ENCODE measurements around the gene MCTS1. TPM values are rescaled to one million over a fixed set of nuclear protein-coding genes. Genes with fewer than 3 reads are reported as not detected.

MCTS1 gene
- total RNA-seq, 4 donors from 2014 or later, result 8.6 to 31.0 (median 22.7) TPM

DNA sequence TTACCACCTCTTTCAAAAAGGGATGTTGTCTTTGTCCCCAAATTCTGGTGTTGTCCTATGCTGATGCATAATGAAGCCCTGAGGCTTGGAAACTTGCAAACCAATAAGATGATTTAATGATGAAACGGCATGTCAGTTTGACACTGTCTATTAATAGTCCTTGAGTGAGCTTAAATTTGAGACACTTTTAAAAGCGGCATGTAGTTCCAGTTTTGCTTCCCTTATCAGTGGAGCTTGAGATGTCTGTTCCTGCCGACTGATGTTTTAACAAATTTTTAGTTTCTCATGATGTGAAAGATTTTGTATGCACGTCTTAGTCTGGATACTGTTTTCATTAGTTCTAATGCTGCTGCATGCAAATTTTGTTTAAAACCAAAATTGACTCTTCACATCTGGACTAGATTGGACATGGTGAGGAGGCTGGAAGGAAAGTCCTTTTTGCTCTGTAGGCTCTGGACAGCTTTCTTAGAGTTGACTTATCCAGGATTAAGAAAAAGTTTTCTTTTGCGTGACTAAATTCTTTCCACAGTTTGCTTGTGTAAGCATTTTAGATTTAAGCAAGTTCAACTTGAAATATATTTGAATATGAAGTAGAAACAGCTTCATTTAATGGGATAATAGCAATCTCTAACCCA is 14.2 kb downstream of the MCTS1 start:
- DNase-seq (ENCODE audit: low spot score in 2 of 2), result no peak

GRCh38 chrX:120625371-120625770 is 21.5 kb downstream of the MCTS1 start:
- Histone ChIP-seq H3K36me3 (peaks cover 0 to 6% (median 0%) of the 10 kb centered on the region in 3 donors), H3K27ac (no peak overlapping the region), H3K4me1 (peaks cover 0 to 10% (median 0%) of the 10 kb centered on the region in 4 donors), H3K4me3 (no peak overlapping the region), H3K27me3 (no peaks in the 10 kb centered on the region), H3K9me3 (no peaks in the 10 kb centered on the region)
- WGBS, 2 donors, result 57 to 75% methylated on average over 2 of the region's 2 CpGs
- TF ChIP-seq CTCF (IDR thresholded peaks at IDR 0.05) (no peak), EP300 (IDR thresholded peaks at IDR 0.05) (no peak), POLR2A (IDR thresholded peaks at IDR 0.05) (no peak)
- no peak for DNase-seq (ENCODE audit: low spot score in 2 of 2)

More for the DNA sequence above, 14.2 kb downstream of the MCTS1 start:
- peaks cover 0 to 15% (median 0%) of the 10 kb centered on the region in 3 donors for H3K36me3 ChIP-seq
- H3K27me3 ChIP-seq, result no peaks in the 10 kb centered on the region
- WGBS, 2 donors, result 75 to 80% methylated on average over 5 of the region's 5 CpGs
- no peak overlapping the region for H3K27ac ChIP-seq
- H3K9me3 ChIP-seq, result no peaks in the 10 kb centered on the region
- no peak overlapping the region for H3K4me3 ChIP-seq
- no peak for TF ChIP-seq EP300 (IDR thresholded peaks at IDR 0.05)
- no peak for TF ChIP-seq CTCF (IDR thresholded peaks at IDR 0.05)
- TF ChIP-seq POLR2A (IDR thresholded peaks at IDR 0.05), result no peak
- H3K4me1 ChIP-seq, result no peaks in the 10 kb centered on the region

GRCh38 chrX:120629667-120630537 is 26.0 kb downstream of the MCTS1 start, which contains the start of gene C1GALT1C1:
Gene C1GALT1C1 (minus strand): TSS chrX:120630054. CDS start chrX:120627166, 2,888 bp downstream.
- H3K27ac ChIP-seq, result peak within 1 kb of the TSS; percentile 65 to 88 (median 88)
- H3K4me1 ChIP-seq, result peaks cover 0 to 10% (median 0%) of the 10 kb centered on the region in 4 donors
- H3K4me3 ChIP-seq, result peak within 1 kb of the TSS; percentile 41 to 72 (median 64)
- DNase-seq (ENCODE audit: low spot score in 2 of 2), result peak; percentile 70 to 79
- no peaks in the 10 kb centered on the region for H3K9me3 ChIP-seq
- no peak for TF ChIP-seq CTCF (IDR thresholded peaks at IDR 0.05)
- peak in 1 of 2 donors; percentile 81 for TF ChIP-seq EP300 (IDR thresholded peaks at IDR 0.05)
- TF ChIP-seq POLR2A (IDR thresholded peaks at IDR 0.05), result peak in 1 of 2 donors; percentile 51
- no peaks in the 10 kb centered on the region for H3K36me3 ChIP-seq
- H3K27me3 ChIP-seq, result no peaks in the 10 kb centered on the region
- WGBS, 2 donors, result 0 to 46% methylated on average over 31 to 61 of the region's 68 CpGs

- no peak for DNase-seq (ENCODE audit: low spot score in 2 of 2)
- Histone ChIP-seq H3K27ac (no peak overlapping the region), H3K27me3 (no peaks in the 10 kb centered on the region), H3K4me1 (no peaks in the 10 kb centered on the region), H3K9me3 (no peaks in the 10 kb centered on the region), H3K36me3 (no peaks in the 10 kb centered on the region), H3K4me3 (no peak overlapping the region)
- TF ChIP-seq CTCF (IDR thresholded peaks at IDR 0.05), result no peak
- TF ChIP-seq EP300 (IDR thresholded peaks at IDR 0.05), result no peak
- no peak for TF ChIP-seq POLR2A (IDR thresholded peaks at IDR 0.05)
- 72% methylated on average over 4 of the region's 4 CpGs for WGBS, 2 donors
These were observed 34.7 kb downstream of the MCTS1 start for GRCh38 chrX:120638619-120639018.

- no peaks in the 10 kb centered on the region for H3K9me3 ChIP-seq
- H3K27me3 ChIP-seq, result no peaks in the 10 kb centered on the region
- no peak for TF ChIP-seq EP300 (IDR thresholded peaks at IDR 0.05)
- no peak for TF ChIP-seq CTCF (IDR thresholded peaks at IDR 0.05)
- TF ChIP-seq POLR2A (IDR thresholded peaks at IDR 0.05), result no peak
- 50 to 58% methylated on average over 2 of the region's 2 CpGs for WGBS, 2 donors
- no peak overlapping the region for H3K27ac ChIP-seq
- H3K4me3 ChIP-seq, result no peak overlapping the region
- DNase-seq (ENCODE audit: low spot score in 2 of 2), result no peak
- H3K36me3 ChIP-seq, result no peaks in the 10 kb centered on the region
- H3K4me1 ChIP-seq, result no peaks in the 10 kb centered on the region
These were observed 39.0 kb downstream of the MCTS1 start for GRCh38 chrX:120642871-120643270.
